GM18511 (cell line): ENCODE measurements around the gene CRABP1.

Experiments used
- ATAC-seq: cut with Tn5 transposase; IDR thresholded peaks from one replicate; pipeline ENCODE4 v1.9.1; 2021; ENCODE audit warnings: mild to moderate bottlenecking, moderate library complexity; ENCODE audit not compliant: unreplicated experiment

CRABP1 gene

GRCh38 chr15:78397382-78397781 is 57.2 kb downstream of the CRABP1 start:
- ATAC-seq = no peak
